GM23338 (cell line): ENCODE results near the gene GRAMD1B. TPM values are rescaled to one million over a fixed set of nuclear protein-coding genes. Genes with fewer than 3 reads are reported as not detected.

ENCODE experiments used
- ATAC-seq: fragments of 200-7000 bp; cut with Tn5 transposase; 3 replicates; pipeline ENCODE4 v1.9.1; 2020
- DNase-seq: peaks from one replicate; pipeline ENCODE4 v3.0.0-alpha.2; 2015; ENCODE audit warnings: low spot score
- H2AFZ ChIP-seq: fragments of 200-600 bp; sonication (generic); 2 replicates; pipeline ENCODE4 v1.8.0; 2016; ENCODE audit warnings: antibody characterized with exemption, mild to moderate bottlenecking, moderate library complexity
- H3F3A ChIP-seq: fragments of 200-600 bp; sonication (generic); replicated peaks from 2 replicates; pipeline ENCODE4 v1.8.0; 2017; ENCODE audit warnings: antibody characterized with exemption, mixed run types, low read depth
- H3K27ac ChIP-seq: fragments of 200-600 bp; sonication (generic); 2 replicates; pipeline ENCODE4 v1.6.1; 2016; ENCODE audit warnings: low read depth
- H3K27me3 ChIP-seq: fragments of 200-600 bp; sonication (generic); 2 replicates; pipeline ENCODE4 v1.8.0; 2016; ENCODE audit warnings: mild to moderate bottlenecking, mixed run types, moderate library complexity; ENCODE audit not compliant: insufficient read depth
- H3K36me3 ChIP-seq: fragments of 200-600 bp; sonication (generic); 2 replicates; pipeline ENCODE4 v1.8.0; 2016; ENCODE audit warnings: mild to moderate bottlenecking; ENCODE audit not compliant: insufficient read depth
- H3K4me1 ChIP-seq: fragments of 200-600 bp; sonication (generic); 2 replicates; pipeline ENCODE4 v1.8.0; 2016; ENCODE audit warnings: mild to moderate bottlenecking, moderate library complexity; ENCODE audit not compliant: insufficient read depth
- H3K4me2 ChIP-seq: fragments of 200-600 bp; sonication (generic); 2 replicates; pipeline ENCODE4 v1.7.1; 2017; ENCODE audit warnings: mixed run types
- H3K4me3 ChIP-seq: fragments of 200-600 bp; sonication (generic); 2 replicates; pipeline ENCODE4 v1.6.1; 2016; ENCODE audit warnings: mixed run types
- H3K79me2 ChIP-seq: fragments of 200-600 bp; sonication (generic); replicated peaks from 2 replicates; pipeline ENCODE4 v1.8.0; 2017; ENCODE audit warnings: mild to moderate bottlenecking; ENCODE audit not compliant: insufficient read depth
- H3K9me2 ChIP-seq: fragments of 200-600 bp; sonication (generic); 2 replicates; pipeline ENCODE4 v1.8.0; 2017; ENCODE audit not compliant: insufficient read depth
- H4K20me1 ChIP-seq: fragments of 200-600 bp; sonication (generic); replicated peaks from 2 replicates; pipeline ENCODE4 v1.8.0; 2017; ENCODE audit warnings: mild to moderate bottlenecking; ENCODE audit not compliant: insufficient read depth
- H3K27ac Mint-ChIP-seq: 2 replicates; pipeline ENCODE4 v1.8.0; 2020; ENCODE audit warnings: inconsistent platforms, mild to moderate bottlenecking, moderate library complexity, mixed read lengths
- H3K27me3 Mint-ChIP-seq: 3 replicates; pipeline ENCODE4 v1.8.0; 2022; ENCODE audit warnings: low read depth, mild to moderate bottlenecking, moderate library complexity, mixed read lengths, inconsistent platforms; ENCODE audit not compliant: insufficient read depth, poor library complexity
- H3K36me3 Mint-ChIP-seq: 3 replicates; pipeline ENCODE4 v1.8.0; 2021; ENCODE audit warnings: low read depth, mild to moderate bottlenecking, inconsistent platforms, moderate library complexity, mixed read lengths
- H3K4me1 Mint-ChIP-seq: 3 replicates; pipeline ENCODE4 v1.8.0; 2020; ENCODE audit warnings: mild to moderate bottlenecking, inconsistent platforms, mixed read lengths
- H3K4me3 Mint-ChIP-seq: 3 replicates; pipeline ENCODE4 v1.8.0; 2021; ENCODE audit warnings: moderate library complexity, mild to moderate bottlenecking, inconsistent platforms, mixed read lengths
- H3K9me3 Mint-ChIP-seq: 3 replicates; pipeline ENCODE4 v1.8.0; 2020; ENCODE audit warnings: moderate library complexity, mild to moderate bottlenecking, inconsistent platforms, mixed read lengths
- CREB1 ChIP-seq: fragments of 250-450 bp; sonication (Bioruptor Pico); IDR thresholded peaks from 2 replicates; pipeline ENCODE4 v1.5.0; 2020; ENCODE audit warnings: low read depth, mild to moderate bottlenecking, moderate library complexity
- EZH2phosphoT487 ChIP-seq: fragments of 200-600 bp; sonication (generic); IDR thresholded peaks from one replicate; pipeline ENCODE4 v1.8.1; 2018; ENCODE audit warnings: antibody characterized with exemption; ENCODE audit not compliant: unreplicated experiment
- JUNB ChIP-seq: IDR thresholded peaks from one replicate; pipeline ENCODE4 v1.6.1; 2016; ENCODE audit warnings: antibody characterized with exemption; ENCODE audit not compliant: unreplicated experiment
- NANOG ChIP-seq: IDR thresholded peaks from 2 replicates; pipeline ENCODE4 v1.6.1; 2016; ENCODE audit warnings: antibody characterized with exemption, borderline replicate concordance
- POLR2AphosphoS5 ChIP-seq: IDR thresholded peaks from 2 replicates; pipeline ENCODE4 v1.6.1; 2016; ENCODE audit warnings: antibody characterized with exemption, low read depth
- ZNF114 ChIP-seq: fragments of 250-450 bp; sonication (Bioruptor Pico); IDR thresholded peaks from 2 replicates; pipeline ENCODE4 v1.5.0; 2020; ENCODE audit warnings: mild to moderate bottlenecking, moderate library complexity
- ZNF331 ChIP-seq: fragments of 250-450 bp; sonication (Bioruptor Pico); IDR thresholded peaks from 2 replicates; pipeline ENCODE4 v1.5.0; 2020; ENCODE audit warnings: low read depth, mild to moderate bottlenecking, moderate library complexity
- polyA plus RNA-seq: library from polyadenylated mRNA; unstranded; fragments of >200 nt; fragmentation: Nextera tagmentation; extraction: Ambion mirVana; gene quantifications from 2 replicates; pipeline ENCODE4 v1.2.1, GENCODE V29; 2016
- total RNA-seq: library from RNA; depleted of rRNA; stranded (reverse); fragments of >200 nt; shearing (Covaris generic); gene quantifications from 2 replicates; pipeline ENCODE4 v1.2.3, GENCODE V29; 2014
- TF ChIP-seq, protein P1 (sequence below), 2 experiments: fragments of 200-600 bp in 1 of 2; sonication (generic) in 1 of 2; conservative IDR thresholded peaks; 2 replicates each; pipeline versions ENCODE4 v1.5.1 to v1.6.1; 2016 to 2017; ENCODE audit warnings: antibody characterized with exemption in 2 of 2, low read depth in 2 of 2, mild to moderate bottlenecking in 2 of 2, moderate library complexity in 1 of 2
- TF ChIP-seq, protein P2 (sequence below): fragments of 250-450 bp; sonication (Bioruptor Pico); IDR thresholded peaks from 2 replicates; pipeline ENCODE4 v1.5.0; 2020; ENCODE audit warnings: mild to moderate bottlenecking, moderate library complexity
- TF ChIP-seq, protein P3 (sequence below): IDR thresholded peaks from 2 replicates; pipeline ENCODE4 v1.6.1; 2016; ENCODE audit warnings: antibody characterized with exemption

The GRAMD1B gene
- total and polyA plus RNA-seq, 2 experiments from 2014 or later, result 3.7 to 24.3 TPM

DNA sequence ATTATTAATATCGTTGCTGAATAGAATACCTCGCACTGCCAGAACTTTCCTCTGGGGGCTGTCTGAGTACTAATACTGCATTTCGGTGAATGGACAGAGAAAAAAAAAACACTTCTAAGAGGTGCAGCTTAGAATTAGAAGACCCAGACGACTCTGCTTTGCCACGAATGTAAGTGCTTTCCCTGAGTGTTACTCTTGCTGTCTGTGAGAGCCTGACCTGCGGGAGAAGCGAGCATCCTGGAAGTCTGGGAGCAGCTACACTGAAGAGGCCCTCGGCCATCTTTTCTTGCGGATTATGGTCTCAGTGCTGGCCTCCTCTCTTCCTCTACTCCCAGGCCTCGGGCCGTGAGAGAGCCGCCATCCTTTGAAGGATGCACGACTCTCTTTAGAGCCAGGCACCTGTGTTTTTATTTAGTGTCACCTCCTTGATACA lies 129.5 kb downstream of the GRAMD1B start:
- Histone ChIP-seq H3K4me1 (peaks cover 27% of the 10 kb centered on the region), H3K27me3 (no peaks in the 10 kb centered on the region), H3K9me2 (no peaks in the 10 kb centered on the region), H3F3A (no peaks in the 10 kb centered on the region), H4K20me1 (no peaks in the 10 kb centered on the region), H3K4me2 (peak overlapping the region; percentile 77), H3K4me3 (peak overlapping the region; percentile 47), H2AFZ (peak overlapping the region; percentile 39), H3K36me3 (no peaks in the 10 kb centered on the region), H3K79me2 (peaks cover 9% of the 10 kb centered on the region; the same call in 1 of the 2 replicates), H3K27ac (0 out of 2 replicates have a peak overlapping the region, but pooled peaks have one; percentile 23)
- H3K36me3 Mint-ChIP-seq, result no peaks in the 10 kb centered on the region
- no peak for TF ChIP-seq JUNB
- TF ChIP-seq, protein P1, sequence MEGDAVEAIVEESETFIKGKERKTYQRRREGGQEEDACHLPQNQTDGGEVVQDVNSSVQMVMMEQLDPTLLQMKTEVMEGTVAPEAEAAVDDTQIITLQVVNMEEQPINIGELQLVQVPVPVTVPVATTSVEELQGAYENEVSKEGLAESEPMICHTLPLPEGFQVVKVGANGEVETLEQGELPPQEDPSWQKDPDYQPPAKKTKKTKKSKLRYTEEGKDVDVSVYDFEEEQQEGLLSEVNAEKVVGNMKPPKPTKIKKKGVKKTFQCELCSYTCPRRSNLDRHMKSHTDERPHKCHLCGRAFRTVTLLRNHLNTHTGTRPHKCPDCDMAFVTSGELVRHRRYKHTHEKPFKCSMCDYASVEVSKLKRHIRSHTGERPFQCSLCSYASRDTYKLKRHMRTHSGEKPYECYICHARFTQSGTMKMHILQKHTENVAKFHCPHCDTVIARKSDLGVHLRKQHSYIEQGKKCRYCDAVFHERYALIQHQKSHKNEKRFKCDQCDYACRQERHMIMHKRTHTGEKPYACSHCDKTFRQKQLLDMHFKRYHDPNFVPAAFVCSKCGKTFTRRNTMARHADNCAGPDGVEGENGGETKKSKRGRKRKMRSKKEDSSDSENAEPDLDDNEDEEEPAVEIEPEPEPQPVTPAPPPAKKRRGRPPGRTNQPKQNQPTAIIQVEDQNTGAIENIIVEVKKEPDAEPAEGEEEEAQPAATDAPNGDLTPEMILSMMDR (conservative IDR thresholded peaks at IDR 0.05; ENCODE audit: low read depth in 2 of 2), result peak in 1 of 2 experiments; percentile 34; a peak in 2 of 4 replicates
- no peaks in the 10 kb centered on the region; the same call in 2 of the 3 replicates for H3K9me3 Mint-ChIP-seq
- H3K27me3 Mint-ChIP-seq, result peaks cover 10% of the 10 kb centered on the region
- H3K4me1 Mint-ChIP-seq, result peaks cover 39% of the 10 kb centered on the region
- no peak overlapping the region; the same call in 1 of the 2 replicates for H3K27ac Mint-ChIP-seq
- H3K4me3 Mint-ChIP-seq, result peak overlapping the region; percentile 57; the same call in 2 of the 3 replicates
- ATAC-seq (peak; percentile 6; the same call in 2 of the 3 replicates), DNase-seq (no peak)

DNA sequence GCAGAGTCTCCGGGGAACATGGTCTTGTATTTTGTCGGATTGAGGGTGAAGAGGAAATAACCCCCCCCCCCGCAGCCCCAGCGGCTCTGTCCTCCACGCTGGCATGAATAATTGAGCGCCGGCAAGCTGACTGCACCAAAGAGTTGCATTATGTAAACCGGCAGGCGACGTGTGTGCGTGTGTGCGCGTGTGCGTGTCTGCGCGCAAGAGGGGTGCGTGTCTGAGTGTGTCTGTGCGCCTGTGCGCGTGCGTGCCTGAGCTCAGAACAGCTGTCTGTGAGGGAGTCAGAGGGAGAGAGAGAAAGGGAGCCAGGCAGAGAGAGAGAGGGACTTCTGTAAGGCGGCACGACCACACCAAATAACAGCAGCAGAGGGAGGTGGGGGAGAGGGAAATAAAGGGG lies 129.9 kb downstream of the GRAMD1B start:
- H2AFZ ChIP-seq, result peak overlapping the region; percentile 39
- Mint-ChIP-seq H3K27ac (peak overlapping the region; percentile 80), H3K27me3 (peaks cover 9% of the 10 kb centered on the region), H3K9me3 (no peaks in the 10 kb centered on the region), H3K4me3 (peak overlapping the region; percentile 57), H3K36me3 (no peaks in the 10 kb centered on the region), H3K4me1 (peaks cover 41% of the 10 kb centered on the region)
- peak overlapping the region; percentile 47 for H3K4me3 ChIP-seq
- 0 out of 2 replicates have a peak overlapping the region, but pooled peaks have one; percentile 55 for H3K27ac ChIP-seq
- H3K36me3 ChIP-seq, result no peaks in the 10 kb centered on the region
- DNase-seq (peak; percentile 62), ATAC-seq (peak; percentile 55)
- no peaks in the 10 kb centered on the region for H3K9me2 ChIP-seq
- peaks cover 9% of the 10 kb centered on the region; the same call in 1 of the 2 replicates for H3K79me2 ChIP-seq
- no peaks in the 10 kb centered on the region for H3K27me3 ChIP-seq
- no peaks in the 10 kb centered on the region for H4K20me1 ChIP-seq
- no peaks in the 10 kb centered on the region for H3F3A ChIP-seq
- peaks cover 29% of the 10 kb centered on the region for H3K4me1 ChIP-seq
- peak overlapping the region; percentile 77 for H3K4me2 ChIP-seq
- no peak for TF ChIP-seq JUNB
- TF ChIP-seq CREB1, result no peak
- TF ChIP-seq POLR2AphosphoS5, result no peak
- TF ChIP-seq EZH2phosphoT487, result no peak
- TF ChIP-seq NANOG, result no peak
- no peak for TF ChIP-seq ZNF114 (CRISPR knock-in tag)
- TF ChIP-seq, protein P2, sequence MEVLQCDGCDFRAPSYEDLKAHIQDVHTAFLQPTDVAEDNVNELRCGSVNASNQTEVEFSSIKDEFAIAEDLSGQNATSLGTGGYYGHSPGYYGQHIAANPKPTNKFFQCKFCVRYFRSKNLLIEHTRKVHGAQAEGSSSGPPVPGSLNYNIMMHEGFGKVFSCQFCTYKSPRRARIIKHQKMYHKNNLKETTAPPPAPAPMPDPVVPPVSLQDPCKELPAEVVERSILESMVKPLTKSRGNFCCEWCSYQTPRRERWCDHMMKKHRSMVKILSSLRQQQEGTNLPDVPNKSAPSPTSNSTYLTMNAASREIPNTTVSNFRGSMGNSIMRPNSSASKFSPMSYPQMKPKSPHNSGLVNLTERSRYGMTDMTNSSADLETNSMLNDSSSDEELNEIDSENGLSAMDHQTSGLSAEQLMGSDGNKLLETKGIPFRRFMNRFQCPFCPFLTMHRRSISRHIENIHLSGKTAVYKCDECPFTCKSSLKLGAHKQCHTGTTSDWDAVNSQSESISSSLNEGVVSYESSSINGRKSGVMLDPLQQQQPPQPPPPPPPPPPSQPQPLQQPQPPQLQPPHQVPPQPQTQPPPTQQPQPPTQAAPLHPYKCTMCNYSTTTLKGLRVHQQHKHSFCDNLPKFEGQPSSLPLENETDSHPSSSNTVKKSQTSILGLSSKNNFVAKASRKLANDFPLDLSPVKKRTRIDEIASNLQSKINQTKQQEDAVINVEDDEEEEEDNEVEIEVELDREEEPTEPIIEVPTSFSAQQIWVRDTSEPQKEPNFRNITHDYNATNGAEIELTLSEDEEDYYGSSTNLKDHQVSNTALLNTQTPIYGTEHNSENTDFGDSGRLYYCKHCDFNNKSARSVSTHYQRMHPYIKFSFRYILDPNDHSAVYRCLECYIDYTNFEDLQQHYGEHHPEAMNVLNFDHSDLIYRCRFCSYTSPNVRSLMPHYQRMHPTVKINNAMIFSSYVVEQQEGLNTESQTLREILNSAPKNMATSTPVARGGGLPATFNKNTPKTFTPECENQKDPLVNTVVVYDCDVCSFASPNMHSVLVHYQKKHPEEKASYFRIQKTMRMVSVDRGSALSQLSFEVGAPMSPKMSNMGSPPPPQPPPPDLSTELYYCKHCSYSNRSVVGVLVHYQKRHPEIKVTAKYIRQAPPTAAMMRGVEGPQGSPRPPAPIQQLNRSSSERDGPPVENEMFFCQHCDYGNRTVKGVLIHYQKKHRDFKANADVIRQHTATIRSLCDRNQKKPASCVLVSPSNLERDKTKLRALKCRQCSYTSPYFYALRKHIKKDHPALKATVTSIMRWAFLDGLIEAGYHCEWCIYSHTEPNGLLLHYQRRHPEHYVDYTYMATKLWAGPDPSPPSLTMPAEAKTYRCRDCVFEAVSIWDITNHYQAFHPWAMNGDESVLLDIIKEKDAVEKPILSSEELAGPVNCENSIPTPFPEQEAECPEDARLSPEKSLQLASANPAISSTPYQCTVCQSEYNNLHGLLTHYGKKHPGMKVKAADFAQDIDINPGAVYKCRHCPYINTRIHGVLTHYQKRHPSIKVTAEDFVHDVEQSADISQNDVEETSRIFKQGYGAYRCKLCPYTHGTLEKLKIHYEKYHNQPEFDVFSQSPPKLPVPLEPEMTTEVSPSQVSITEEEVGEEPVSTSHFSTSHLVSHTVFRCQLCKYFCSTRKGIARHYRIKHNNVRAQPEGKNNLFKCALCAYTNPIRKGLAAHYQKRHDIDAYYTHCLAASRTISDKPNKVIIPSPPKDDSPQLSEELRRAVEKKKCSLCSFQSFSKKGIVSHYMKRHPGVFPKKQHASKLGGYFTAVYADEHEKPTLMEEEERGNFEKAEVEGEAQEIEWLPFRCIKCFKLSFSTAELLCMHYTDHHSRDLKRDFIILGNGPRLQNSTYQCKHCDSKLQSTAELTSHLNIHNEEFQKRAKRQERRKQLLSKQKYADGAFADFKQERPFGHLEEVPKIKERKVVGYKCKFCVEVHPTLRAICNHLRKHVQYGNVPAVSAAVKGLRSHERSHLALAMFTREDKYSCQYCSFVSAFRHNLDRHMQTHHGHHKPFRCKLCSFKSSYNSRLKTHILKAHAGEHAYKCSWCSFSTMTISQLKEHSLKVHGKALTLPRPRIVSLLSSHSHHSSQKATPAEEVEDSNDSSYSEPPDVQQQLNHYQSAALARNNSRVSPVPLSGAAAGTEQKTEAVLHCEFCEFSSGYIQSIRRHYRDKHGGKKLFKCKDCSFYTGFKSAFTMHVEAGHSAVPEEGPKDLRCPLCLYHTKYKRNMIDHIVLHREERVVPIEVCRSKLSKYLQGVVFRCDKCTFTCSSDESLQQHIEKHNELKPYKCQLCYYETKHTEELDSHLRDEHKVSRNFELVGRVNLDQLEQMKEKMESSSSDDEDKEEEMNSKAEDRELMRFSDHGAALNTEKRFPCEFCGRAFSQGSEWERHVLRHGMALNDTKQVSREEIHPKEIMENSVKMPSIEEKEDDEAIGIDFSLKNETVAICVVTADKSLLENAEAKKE (CRISPR knock-in tag), result no peak
- TF ChIP-seq, protein P3, sequence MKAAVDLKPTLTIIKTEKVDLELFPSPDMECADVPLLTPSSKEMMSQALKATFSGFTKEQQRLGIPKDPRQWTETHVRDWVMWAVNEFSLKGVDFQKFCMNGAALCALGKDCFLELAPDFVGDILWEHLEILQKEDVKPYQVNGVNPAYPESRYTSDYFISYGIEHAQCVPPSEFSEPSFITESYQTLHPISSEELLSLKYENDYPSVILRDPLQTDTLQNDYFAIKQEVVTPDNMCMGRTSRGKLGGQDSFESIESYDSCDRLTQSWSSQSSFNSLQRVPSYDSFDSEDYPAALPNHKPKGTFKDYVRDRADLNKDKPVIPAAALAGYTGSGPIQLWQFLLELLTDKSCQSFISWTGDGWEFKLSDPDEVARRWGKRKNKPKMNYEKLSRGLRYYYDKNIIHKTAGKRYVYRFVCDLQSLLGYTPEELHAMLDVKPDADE, result no peak
- TF ChIP-seq ZNF331 (CRISPR knock-in tag), result no peak
- TF ChIP-seq, protein P1 (conservative IDR thresholded peaks at IDR 0.05; ENCODE audit: low read depth in 2 of 2), result no peak
